HG03442 (cell line): ENCODE measurements around the gene OR8B3.
"Not testable (repeated sequence)": the region's sequence is repeated elsewhere in the genome, so short reads cannot be mapped to it uniquely, and the experiment has no call there.

Source experiments
- ATAC-seq: cut with Tn5 transposase; IDR thresholded peaks from one replicate; pipeline ENCODE4 v1.9.1; 2021; ENCODE audit warnings: mild to moderate bottlenecking, moderate library complexity; ENCODE audit not compliant: unreplicated experiment

The OR8B3 gene, protein sequence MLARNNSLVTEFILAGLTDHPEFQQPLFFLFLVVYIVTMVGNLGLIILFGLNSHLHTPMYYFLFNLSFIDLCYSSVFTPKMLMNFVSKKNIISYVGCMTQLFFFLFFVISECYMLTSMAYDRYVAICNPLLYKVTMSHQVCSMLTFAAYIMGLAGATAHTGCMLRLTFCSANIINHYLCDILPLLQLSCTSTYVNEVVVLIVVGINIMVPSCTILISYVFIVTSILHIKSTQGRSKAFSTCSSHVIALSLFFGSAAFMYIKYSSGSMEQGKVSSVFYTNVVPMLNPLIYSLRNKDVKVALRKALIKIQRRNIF

GRCh38 chr11:124398924-124399323, at the start of gene OR8B3:
TSS of gene OR8B3 (minus strand) at chr11:124399024. CDS start at chr11:124397351, 1,673 bp downstream.
- ATAC-seq = no peak

- no peak for ATAC-seq
Observed at GRCh38 chr11:124446916-124447315, 48.1 kb upstream of the OR8B3 start.

DNA sequence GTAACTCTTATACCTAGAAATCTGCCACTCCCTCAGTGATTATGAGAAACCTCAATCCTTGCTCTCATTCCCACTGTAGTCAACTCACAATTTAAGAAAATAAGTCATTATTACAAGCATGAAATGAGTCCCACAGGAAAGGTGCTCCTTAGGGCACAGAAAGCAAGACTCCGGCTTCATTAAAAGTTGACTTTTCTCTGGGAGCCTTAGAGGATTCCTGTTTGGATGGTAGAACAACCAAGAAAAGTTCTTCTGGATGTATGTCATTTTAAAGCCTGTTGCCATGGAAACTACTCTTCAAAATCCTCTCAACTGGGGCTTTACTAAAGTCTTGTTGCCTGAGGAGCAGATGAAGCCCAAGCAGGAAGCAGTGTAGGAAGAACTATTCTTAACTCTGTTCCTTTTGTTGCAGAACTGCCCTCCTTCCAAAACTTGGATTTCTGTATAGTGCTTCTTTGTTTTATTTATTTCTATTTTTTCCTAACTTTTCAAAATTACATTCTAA, 46.9 kb upstream of the OR8B3 start, which contains the start of gene OR8B8:
TSS of gene OR8B8 (minus strand) at position 51 of the 505 bp plus-strand sequence. CDS start 4,611 bp downstream, outside the sequence.
- ATAC-seq = no peak

GRCh38 chr11:124442847-124443246, 44.0 kb upstream of the OR8B3 start:
- ATAC-seq = no peak

GRCh38 chr11:124442442-124442841, 43.6 kb upstream of the OR8B3 start:
- ATAC-seq = no peak

DNA sequence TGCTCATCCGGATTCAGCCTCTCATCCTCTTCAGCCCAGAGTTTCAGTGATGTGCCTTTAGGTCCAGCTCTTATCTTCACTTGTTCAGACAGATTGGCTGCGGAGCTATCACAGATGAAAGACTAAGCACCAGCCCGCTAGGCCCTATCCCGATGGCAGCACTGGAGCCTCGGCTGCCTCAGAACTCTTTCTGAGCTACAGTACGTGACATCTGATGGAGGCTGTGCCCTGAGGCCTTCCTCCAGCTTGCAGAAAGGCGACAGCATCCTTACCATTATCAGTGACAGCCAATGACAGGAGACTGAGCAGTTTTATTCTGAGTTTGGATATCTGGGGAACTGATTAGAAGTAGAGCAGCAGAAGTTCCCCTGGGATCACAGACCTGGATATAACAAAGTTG, 42.7 kb upstream of the OR8B3 start:
- no peak for ATAC-seq

GRCh38 chr11:124441081-124441480, 42.3 kb upstream of the OR8B3 start:
- no peak for ATAC-seq

- no peak for ATAC-seq
Observed at GRCh38 chr11:124440608-124441007, 41.8 kb upstream of the OR8B3 start.

DNA sequence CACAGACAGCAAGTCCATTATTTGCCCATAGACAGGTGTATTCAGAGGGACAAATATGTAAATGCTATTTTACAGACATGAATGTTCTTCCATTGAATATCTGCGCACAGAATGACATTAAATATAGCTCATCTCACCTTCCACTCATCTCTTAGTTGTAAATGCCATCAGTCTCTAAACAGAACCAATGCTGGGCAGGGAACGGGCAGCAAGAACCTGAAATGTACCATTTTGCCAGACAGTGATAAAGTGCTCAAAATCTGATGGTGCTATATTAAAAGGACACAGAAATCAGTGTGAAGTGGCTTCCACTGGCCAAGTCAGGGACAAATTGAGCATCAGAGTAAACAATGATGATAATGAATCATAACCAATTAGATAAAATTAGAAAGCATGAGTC, 35.9 kb upstream of the OR8B3 start:
- no peak for ATAC-seq

- ATAC-seq = no peak
Observed at GRCh38 chr11:124429599-124429998, 30.8 kb upstream of the OR8B3 start.

DNA sequence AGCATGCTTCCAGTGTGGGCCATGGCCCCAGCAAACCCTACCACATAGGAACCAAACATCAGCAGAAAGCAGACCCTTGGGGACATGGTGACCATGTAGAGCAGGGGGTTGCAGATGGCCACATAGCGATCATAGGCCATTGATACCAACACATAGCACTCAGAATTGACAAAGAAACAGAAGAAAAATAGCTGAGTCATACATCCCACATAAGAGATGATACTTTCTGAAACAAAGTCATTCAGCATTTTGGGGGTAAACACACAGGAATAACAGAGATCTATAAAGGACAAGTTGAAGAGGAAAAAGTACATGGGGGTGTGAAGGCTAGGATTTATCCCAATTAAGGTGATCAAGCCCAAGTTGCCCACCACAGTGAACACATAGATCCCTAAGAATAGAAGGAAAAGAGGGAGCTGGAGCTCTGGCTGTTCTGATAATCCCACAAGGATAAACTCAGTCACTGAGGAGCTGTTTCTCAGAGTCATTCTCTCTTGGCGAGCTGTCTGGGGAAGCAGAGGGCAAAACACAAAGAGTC, 25.6 kb upstream of the OR8B3 start, which contains the start of gene OR8B4:
TSS of gene OR8B4 (minus strand) at position 488 of the 538 bp plus-strand sequence. CDS start at position 488, 0 bp downstream.
- no peak for ATAC-seq

DNA sequence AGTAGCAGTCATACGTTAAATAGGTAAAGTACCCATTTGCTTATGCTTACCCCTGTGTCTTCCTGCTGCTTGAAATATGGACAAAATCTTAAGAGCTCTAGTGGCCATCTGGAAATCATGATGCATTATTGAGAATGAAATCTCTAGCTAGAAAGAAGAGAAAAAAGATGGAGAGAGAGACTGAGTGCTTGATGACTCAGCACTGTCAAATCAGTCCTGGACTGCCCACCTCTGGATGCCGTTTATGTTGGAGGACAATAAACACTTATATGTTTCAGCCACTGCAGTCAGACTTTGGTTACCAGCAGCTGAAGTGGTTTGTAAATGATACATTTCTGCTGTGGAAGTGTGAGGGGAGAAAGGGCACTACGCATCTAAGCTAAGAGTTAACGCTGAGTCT, 22.2 kb upstream of the OR8B3 start:
- no peak for ATAC-seq

GRCh38 chr11:124415356-124415923, 16.6 kb upstream of the OR8B3 start:
- ATAC-seq = no peak

DNA sequence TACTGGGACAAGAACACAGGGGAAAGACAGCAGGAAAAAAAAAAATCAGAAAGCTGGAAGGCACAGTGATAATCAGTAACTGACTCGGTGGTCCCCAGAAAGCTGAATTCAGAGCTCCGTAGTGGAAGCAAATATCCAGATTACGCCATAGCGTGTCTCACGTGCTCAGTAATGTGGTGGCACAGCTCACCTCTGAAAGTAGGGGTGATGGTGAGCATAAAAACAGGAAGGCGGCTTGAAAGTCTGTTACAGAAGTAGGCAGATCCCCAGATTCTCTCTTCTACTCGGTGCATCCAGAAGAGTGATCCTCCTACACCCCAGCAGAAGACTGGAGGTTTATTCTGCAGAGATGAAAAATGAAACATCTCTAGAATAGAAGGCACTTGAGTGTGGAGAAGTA, 11.1 kb upstream of the OR8B3 start:
- no peak for ATAC-seq

DNA sequence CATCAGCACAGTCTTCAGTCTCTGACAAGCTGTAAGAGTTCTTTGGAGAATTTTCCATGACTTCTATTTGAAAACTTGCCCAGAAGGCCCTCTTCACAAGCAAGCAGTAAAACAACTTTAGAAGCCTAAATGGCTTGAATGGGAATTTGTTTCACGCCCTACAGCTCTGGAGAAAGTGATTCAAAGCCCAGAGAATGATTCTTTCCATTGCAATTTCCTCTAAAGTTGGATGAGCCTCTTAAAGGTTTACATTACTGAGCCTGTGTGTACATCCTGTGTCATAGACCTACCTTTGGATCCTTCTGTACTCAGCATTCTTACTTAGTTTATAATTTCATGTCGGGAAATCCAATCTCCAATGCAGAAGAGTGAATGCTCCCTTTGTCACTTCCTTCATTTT, 6.8 kb upstream of the OR8B3 start:
- no peak for ATAC-seq

- ATAC-seq = not testable (repeated sequence)
Observed at GRCh38 chr11:124403186-124403585, 4.4 kb upstream of the OR8B3 start.

DNA sequence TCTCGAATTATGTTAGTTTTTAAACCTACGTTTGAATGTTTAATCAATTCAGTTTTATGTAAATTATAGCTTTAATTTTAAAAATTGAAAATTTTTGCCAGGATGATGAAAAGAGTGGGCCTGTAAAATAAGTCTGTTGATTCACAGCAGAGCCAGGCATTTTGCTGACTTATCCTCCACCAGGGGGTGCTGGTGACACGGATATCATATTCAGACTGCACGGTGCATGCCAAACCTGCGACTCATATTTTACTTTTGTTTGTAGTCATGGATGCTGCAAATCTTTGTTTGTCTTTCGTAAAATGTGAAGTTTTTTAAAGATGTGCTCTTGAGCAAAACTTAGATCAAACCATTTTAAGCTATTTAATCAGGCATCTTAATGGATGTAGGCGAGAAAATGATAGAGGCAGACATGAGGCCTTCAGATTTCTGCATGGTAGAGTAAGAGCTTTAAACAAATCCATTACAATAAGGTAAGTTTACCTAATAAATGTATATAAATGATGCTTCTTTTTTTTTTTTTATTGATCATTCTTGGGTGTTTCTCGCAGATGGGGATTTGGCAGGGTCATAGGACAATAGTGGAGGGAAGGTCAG, 3.6 kb upstream of the OR8B3 start:
- peak; percentile 92 for ATAC-seq

GRCh38 chr11:124396847-124397246, 2.0 kb downstream of the OR8B3 start:
- ATAC-seq = not testable (repeated sequence)

GRCh38 chr11:124394408-124394807, 4.4 kb downstream of the OR8B3 start:
- no peak for ATAC-seq

GRCh38 chr11:124384399-124384798, 14.4 kb downstream of the OR8B3 start, which contains the start of gene OR8B2:
TSS of gene OR8B2 (minus strand) at chr11:124384499. CDS start at chr11:124383343, 1,156 bp downstream.
- no peak for ATAC-seq

DNA sequence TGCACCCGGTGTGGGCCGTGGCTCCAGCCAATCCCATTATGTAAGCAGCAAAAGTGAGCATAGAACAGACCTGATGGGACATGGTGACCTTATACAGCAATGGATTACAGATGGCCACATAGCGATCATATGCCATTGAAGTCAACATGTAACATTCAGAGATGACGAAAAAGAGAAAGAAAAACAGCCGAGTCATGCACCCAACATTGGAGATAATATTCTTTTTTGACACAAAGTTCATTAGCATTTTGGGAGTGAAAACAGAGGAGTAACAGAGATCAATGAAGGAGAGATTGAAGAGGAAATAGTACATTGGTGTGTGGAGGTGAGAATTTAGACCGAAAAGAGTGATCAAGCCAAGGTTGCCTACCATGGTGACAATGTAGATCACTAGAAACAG, 16.0 kb downstream of the OR8B3 start:
- ATAC-seq = not testable (repeated sequence)
